Hypothalamus (tissue), 51 donors: Measurements from ENCODE around the gene HSPB7.
"Not testable (repeated sequence)": the region's sequence is repeated elsewhere in the genome, so short reads cannot be mapped to it uniquely, and the experiment has no call there.

Experiments used
- DNase-seq, 51 donors: peaks; one replicate each; lab custom pipeline; 2025; lab: John Stamatoyannopoulos, UW

The HSPB7 gene

DNA sequence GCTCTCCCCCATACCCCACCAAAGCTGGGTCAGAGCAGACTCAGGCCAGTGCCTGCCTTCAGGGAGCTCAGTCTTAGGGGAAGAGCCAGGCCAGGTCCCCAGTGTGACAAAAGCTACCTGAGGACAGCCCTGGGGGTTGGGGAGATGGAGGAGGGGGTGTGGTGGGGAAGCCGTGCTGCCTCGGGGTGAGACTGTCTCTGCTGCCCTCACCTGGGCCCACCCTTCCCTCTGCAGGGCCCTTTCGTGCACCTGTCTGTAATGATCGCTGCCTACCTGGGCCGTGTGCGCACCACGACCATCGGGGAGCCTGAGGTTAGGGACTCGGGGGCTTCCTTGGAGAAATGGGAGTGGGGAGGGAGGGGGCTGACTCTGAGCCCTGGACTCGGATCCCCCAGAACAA, 8.5 kb upstream of the HSPB7 start:
- DNase-seq = not testable (repeated sequence)

DNA sequence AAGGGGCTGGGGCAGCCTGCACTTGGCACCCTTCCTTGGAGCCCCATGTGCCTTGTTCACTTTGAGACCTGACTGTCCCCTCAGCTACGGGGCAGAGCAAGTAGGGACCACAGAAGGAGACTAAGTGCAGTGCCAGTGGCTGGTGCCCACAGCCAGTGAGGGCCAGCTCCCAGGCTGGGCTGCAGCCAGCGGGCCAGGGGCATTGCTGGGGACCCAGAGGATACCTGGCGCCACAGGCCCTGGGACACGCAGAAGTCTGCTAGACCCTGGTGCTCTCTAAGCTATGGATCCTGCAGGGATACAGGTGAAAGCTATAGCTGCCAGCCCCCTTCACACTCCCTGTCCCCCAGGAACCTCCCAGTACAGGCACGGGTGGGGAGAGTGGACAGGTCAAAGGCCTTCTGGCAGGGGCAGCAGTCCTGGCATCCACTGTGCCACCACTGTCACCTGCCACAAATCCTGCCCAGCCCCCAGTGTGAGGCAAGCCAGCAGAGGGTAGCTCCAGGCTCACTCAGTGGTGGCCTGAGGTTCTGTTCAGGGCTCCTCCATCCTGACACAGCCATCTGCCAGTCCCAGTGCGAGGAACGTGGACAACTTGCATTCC, 5.3 kb upstream of the HSPB7 start:
- DNase-seq = no peak

DNA sequence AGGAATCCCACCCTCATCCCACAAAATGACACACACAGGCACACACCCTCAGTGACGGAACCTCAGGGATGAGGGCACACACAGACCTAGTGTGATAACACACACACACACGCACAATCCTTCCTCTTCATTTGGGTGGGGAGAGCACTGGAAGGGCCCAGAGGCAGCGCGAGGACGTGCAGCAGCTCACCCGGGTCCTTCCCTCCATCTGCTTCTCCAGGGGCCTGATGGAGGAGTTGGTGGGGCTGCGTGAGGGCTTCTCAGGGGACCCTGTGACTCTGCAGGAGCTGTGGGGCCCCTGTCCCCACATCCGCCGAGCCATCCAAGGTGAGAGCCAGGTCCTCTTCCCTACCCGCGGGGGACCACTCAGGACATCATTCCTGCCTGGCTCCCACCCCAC, 4.5 kb upstream of the HSPB7 start:
- DNase-seq = no peak

DNA sequence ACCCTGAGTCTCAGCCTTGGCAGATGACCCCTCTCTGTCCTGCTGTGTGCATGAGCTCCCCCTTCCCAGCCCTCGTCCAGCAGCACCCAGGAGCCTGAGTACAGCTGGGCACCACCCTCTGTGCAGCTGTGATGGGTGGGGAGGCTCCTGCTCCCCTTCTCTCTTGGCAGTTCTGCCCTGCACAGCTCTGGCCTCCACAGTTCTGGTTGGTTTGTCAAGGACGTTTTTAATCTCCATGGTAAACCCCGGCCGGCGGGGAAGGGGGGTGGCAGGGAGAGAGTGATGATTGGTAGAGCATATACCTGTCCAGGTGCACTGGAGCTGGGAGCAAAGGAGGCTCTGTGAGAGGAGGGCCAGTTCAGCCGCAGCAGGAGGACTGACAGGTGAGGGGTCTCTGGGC, 3.8 kb upstream of the HSPB7 start, which contains the start of gene CLCNKA:
TSS of gene CLCNKA (plus strand) at position 356 of the 400 bp plus-strand sequence. CDS start 584 bp downstream, outside the sequence.
- no peak for DNase-seq

DNA sequence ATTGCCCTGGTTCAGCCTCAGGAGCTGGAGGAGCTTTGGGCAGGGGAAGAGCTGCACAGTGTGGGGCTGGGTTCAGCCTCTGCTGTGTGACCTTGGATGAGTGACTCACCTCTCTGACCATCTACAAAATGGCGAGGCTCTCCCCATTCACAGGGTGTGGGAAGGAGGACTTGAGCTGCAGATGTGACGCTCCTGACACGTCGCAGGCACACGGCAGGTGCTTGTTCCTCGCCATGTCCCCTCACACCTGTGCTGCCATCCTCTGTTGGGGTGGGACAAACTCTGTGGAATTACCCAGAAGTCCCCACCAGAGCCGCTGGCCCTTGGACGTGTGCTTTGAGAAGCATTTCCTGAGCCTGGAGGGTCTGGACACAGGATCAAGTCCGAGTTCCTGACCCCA, 3.0 kb upstream of the HSPB7 start:
- DNase-seq = not testable (repeated sequence)

DNA sequence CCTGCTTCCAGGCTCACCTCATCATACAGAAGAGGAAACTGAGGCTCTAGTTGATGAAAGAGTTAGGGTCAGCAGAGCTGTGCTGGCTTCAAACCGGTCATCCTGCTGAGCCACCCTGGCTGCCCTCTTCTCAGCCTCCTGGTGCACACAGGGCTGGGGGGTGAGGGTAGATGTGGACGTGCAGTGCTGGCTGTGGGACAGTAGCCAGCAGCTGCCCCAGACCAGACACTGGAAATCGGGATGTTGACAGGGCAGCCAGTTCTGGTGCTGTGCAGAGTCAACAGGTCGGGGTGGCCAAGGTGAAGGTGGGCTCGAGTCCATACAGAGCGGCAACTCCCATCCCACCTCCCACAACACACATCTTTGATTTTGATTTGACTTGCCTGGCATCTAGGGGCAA, 2.5 kb upstream of the HSPB7 start:
- no peak for DNase-seq

DNA sequence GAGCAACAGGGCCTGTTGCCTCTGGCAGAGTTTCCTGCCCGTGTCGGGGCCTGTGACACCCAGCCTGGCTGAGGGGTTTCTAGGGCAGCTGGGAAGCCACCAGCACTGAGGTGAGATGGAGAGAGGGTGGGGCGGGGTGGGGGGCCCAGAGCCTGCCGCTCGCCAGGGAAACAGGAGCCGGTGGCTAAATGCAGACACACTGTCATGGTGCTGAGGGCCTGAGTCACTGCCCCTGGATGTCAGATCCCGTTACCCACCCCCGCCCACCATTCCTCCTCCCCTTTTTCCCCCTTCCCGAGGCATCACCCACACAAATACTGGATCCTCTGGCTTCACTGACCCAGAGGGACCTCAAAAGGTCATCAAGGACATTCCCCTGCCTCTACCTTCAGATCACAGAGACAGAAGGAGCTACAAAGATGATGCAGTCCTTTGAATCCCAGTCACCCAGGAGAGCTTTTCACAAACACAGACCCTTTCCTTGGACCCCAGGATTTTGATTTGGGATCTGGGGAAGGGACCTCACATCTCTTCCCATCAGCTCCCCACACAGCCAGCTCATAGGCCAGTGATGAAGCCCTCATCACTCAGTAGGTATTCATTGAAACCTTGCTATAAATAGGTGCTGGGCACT, 1.9 kb upstream of the HSPB7 start:
- peak in 20 of 51 donors; percentile 15 to 69 (median 30) for DNase-seq

DNA sequence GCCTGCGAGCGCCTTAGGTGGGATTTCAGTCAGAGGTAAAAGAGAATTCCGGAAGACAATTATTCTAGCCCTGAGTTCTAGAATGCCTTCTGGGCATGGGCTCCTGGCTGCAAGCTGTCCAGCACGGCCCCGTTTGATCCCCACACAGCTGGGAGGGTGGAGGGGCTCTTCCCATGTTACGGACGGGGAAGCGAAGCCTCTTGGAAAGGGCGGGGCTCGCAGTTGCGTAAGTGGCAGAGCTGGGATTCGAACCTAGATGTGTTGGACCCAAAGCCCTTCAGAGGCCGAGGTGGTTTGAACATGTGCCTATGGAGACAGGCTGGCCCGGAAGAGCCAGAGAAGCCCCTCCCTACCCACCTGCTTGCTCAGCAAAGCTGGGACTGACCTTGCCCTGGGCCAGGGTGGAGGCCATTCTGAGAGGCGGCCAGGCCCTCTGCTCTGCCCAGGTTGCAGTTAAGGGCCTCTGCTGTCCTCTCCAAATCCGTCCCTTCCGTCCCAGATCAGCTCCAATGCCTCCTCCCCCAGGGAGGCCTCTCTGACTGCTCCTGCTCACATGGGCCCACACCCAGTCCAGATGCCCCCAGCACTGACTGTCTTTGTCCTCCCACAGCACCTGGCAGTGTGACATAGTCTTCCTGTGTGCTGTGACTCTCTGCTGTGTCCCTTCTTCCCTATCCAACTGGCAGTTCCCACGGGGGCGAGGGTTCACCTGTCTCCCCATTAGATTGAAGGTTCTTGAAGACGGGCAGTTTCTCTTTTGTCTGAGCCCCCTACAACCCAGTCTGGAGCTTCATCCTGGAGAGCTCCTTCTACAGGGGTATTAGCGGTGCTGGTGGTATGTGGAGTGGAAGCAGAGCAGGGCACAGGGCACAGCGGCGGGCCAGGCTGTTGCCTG, 1.2 kb upstream of the HSPB7 start:
- DNase-seq = peak in 7 of 51 donors; percentile 6 to 36 (median 20)

DNA sequence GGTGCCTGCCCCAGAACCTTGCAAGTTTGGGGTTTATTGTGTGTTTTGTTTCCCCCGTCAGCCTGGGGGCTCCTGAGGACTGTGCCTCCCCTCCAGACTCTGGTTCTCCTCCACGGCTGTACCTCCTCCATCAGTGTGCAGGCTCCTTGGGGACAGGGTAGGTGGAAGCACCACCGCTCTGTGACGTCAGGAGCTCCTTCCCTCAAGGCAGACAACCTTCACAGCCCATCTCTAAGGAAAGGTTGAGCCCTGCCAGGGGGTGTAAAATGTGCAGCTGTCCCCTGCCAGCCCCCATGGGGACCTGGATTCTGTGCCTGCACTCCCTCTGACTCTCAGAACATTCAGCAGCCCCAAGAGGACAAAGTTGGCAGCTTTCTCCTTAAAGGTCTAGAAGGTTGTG, 465 bp upstream of the HSPB7 start:
- no peak for DNase-seq

DNA sequence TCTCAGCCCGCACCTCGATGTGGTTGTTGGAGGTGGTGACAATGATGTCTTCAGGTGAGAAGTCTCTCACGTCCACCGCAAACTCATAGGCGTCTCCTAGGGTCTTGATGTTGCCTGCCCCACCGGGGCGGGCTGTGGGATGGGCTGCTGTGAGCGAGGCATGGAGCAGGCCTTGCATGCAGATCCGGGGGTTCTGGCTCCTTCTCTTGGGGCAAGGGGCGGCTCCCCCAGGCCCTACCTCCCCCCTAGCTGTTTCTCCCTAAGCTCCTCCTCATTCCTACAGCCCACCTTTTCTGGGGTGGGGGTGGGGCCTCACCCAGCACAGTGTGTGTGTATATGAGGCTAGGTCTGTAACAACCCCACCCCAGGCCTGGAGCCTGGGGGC, 775 bp downstream of the HSPB7 start:
- no peak for DNase-seq

DNA sequence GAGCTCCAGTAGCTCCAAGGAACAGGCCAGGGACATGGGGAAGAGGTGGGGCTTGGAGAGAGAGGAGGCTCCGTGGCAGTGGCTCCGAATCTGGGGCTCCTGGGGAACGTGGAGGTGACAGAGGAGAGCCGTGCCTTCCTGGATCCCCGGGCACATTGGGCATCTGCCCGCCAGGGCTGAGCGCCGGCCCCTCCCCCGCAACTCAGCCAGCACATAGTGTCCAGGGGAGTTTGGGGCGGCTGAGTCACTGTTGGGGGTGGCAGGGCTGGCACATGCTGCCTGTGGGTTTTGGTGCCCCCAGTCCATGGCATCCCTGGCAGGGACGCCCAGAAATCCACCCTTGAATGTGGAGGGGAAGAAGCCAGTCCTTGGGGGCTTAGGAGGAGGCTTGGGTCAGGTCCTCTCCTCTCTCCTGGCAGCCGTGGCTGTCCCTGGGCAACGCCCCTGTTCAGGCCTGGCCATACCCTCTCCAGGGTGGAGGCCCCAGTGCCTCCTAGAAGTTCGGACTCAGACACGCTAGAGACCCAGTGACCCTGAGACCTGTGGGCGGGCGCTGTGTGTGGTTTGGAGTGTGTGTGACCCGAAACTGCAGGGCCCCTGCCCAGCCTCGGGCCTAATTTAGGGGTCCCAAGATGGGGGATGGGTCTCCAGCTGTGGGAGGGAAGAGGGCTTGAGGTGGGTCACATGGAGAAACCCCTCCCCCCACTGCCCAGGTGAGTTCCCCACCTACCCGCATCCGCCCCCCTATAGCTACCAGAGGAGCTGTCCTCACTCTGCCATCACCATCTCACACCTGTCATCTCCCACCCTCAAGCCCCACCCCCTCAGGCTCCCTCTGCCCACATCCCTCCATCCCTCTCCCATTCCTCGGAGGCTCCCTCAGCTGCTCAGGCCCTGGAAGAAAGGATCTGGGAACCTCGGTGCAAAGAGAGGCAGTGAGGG, 1.6 kb downstream of the HSPB7 start:
- DNase-seq = peak in 7 of 51 donors; percentile 4 to 53 (median 25)

DNA sequence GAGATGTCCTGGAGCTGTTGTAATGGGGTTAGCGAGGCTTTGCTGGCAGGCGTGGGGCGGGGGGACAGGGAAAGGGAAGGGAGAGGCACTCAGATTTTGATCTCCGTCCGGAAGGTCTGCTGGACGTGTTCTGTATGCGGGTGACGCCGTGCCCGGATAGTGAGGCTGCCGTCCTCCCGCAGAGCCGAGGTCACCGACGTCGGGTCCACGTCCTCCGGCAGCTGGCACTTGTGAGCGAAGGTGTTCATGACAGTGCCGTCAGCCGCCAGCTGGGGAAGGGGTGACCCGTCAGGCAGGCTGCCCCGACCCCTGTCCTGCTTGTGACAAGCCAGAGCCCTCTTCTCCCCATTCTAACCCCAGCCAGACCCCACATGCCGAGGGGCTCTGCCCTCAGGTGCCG, 2.4 kb downstream of the HSPB7 start:
- DNase-seq = no peak

DNA sequence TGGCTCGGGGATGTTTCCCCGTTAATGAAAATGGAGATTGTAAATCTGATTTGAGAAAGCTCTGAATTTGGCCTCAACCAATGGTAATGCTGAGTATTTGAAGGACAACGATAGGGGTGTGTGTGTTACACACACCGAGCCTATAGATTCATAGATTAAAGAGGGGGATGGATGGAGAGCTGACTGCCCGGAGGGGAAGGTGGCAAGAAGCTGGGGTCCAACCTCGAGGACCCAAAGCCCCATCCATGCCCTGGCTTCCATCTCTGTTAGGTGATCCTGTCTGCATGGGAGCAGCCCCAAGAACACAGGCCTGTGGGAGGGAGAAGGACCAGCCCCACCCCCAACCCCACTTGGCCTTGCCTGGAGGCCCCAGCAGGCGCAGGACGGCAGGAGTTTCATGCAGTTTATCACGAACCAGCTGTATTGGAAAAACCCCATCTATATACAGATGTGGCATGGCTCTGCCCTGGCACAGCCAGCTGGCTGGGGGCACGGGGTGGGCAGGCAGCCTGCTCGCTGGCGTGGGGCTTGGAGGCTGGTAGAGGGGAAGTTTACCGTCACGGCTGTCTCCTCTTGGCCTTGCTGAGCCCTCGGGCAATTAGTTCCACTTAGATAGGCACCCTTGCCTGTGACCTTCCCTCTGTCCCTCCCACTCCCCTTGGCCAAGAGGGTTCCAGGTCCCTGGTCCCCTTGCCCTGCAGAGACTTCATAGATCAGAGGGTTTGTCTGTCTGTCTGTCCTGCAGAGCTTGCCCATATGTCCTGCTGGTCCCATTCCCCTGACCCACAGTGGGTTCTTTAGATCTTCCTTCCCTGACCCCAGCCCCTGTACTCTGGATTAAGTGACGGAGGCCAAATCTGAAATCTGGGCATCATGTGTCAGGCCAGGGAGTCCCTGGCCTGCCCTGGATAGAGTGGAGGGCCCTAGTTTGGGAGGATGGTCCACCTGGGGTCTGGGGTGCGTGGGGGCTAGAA, 3.0 kb downstream of the HSPB7 start:
- DNase-seq = peak in 1 of 51 donors; percentile 6

DNA sequence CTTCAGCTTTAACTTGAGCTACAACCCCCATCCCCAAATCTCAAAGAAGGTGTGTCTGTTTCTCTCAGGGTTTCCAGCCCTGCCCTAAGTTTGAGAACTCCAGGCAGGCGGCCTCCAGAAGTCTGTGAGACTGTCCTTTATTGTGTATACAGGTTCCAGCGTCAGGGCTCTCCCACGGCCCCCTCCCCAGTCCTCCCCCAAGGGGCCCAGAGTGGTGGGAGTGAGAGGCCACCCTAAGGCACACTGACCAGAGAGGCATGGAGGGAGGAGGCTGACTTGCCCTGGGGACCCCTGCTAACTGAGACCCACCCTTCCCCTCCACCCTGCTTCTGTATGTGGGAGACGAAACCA, 4.0 kb downstream of the HSPB7 start:
- DNase-seq = no peak

DNA sequence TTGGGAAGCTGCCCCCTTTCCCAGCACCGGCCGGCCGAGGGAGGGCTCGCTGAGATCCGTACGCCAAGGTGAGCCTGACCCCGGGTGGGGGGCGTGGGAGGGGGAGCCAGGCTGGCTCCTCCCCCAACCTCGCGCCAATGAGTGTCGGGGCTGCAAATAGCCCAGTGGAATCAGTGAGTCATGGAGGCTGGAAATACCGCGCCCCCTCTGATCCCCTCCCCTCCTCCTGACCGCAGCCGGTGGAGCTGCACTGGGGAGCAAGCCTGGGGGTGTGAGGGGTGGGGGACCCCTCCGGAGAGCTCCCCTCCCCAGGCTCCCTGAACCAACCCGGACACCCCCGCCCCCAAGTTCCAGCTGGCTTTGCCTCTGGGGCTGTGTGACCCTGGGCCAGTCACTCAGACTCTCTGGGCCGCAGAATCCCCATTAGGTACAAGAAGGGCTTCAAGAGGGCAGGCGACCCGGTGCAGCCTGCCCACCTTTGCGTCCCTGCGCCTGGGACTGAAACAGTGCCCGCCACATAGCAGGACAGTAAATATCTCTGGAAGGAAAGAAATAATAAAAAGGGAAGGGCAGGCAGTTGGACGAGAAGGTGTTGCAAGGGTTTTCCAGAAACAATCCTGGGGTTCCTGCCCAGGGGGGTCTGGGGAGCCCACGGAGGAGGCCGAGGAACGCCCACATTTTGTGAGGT, 4.5 kb downstream of the HSPB7 start:
- peak in 7 of 51 donors; percentile 7 to 41 (median 29) for DNase-seq

DNA sequence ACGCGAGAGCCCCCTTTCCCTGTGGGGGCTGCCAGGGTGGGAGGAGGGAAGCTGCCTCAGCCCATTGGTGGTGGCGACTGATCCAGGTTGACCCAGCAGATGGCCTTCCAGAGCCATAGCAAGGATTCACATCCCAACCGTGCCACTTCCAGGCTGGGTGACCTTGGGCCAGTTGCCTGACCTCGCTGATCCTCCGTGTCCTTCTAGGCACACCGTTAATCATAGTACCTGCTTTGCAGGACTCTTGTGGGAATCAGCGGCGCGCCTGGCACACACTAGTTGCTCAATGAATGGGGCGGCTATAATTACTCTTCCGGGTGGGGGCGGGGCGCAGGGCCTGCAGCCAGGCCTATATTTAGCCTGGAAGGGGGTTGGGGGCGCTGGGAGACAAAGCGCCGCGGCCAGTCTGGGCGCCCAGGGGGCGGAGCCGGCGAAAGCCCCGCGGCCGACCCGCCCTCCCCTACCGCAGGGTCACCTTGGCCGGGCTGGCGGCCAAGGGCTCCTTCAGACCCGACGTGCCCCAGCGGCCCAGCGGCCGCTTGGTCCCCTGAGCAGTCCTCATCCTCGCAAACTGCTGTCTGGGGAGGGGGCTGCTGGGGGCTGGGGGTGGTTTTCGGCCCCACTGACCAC, 5.1 kb downstream of the HSPB7 start:
- DNase-seq = peak in 14 of 51 donors; percentile 7 to 41 (median 26)

DNA sequence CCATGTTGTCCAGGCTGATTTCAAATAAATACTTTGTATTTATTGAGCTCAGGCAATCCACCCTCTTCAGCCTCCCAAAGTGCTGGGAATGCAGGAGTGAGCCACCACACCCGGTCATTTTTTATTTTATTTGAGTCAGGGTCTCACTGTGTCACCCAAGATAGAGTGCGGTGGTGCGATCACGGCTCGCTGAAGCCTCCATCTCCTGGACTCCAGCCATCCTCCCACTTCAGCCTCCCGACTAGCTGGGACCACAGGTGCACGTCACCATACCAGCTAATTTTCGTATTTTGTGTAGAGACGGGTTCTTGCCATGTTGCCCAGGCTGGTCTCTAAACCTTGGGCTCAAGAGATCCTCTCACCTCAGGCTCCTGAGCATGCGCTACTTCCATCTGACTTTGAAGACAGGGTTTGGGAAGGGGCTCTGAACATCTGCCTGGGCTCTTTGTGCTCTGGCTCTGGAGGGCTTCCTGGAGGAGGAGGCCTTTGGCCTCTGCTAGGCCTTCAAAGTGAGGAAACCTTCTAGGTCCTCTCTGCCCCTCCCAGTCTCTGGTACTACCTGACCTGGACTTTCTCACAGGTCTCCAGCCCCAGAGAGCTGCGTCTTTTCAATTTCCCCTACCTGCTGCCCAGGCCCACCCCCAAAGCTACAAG, 5.8 kb downstream of the HSPB7 start:
- no peak for DNase-seq

DNA sequence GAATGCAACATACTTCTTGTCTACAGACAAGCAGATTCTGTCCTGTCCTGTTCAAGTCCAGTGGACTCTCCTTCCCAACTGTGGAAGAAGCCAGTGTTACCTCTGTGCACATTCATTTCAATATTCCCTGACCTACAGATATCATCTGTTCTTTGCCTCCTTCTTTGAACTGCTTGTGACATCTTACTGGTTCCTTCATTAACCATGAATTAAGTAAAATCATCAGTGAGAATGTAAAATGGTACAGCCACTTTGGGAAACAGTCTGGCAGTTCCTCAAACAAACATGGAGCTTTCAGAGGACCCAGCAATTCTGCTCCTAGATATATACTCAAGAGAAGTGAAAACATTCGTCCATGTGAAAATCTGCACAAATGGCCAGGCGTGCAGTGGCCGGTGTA, 7.0 kb downstream of the HSPB7 start:
- no peak for DNase-seq
